Astrocyte (in vitro differentiated cells and primary cell): ENCODE results near the gene DHDH. TPM values are rescaled to one million over a fixed set of nuclear protein-coding genes. Genes with fewer than 3 reads are reported as not detected.
"Not testable (repeated sequence)": the region's sequence is repeated elsewhere in the genome, so short reads cannot be mapped to it uniquely, and the experiment has no call there.

Experiments used
- DNase-seq: peaks from one replicate; pipeline ENCODE4 v3.0.0-alpha.2; 2010; ENCODE audit warnings: low read depth
- FAIRE-seq: peaks from 2 replicates; lab custom pipeline; 2011; peaks lifted over from hg19 to GRCh38; lab: Jason Lieb, UNC
- H2AFZ ChIP-seq: 2 replicates; pipeline ENCODE4 v1.6.0; 2012; ENCODE audit warnings: low read depth, low read length, inconsistent platforms
- H3K27ac ChIP-seq: 2 replicates; pipeline ENCODE4 v1.5.1; 2011; ENCODE audit warnings: low read depth, low read length, inconsistent platforms
- H3K27me3 ChIP-seq: 2 replicates; pipeline ENCODE4 v1.6.0; 2011; ENCODE audit warnings: low read length, inconsistent platforms; ENCODE audit not compliant: insufficient read depth
- H3K36me3 ChIP-seq: 2 replicates; pipeline ENCODE4 v1.5.1; 2011; ENCODE audit warnings: low read length, inconsistent platforms; ENCODE audit not compliant: insufficient read depth
- H3K4me1 ChIP-seq: 2 replicates; pipeline ENCODE4 v1.5.1; 2011; ENCODE audit warnings: low read length, inconsistent platforms; ENCODE audit not compliant: insufficient read depth
- H3K4me2 ChIP-seq: 2 replicates; pipeline ENCODE4 v1.6.0; 2012; ENCODE audit warnings: low read length, inconsistent platforms
- H3K4me3 ChIP-seq: 2 replicates; pipeline ENCODE4 v1.5.1; 2011; ENCODE audit warnings: low read depth, mild to moderate bottlenecking, low read length, inconsistent platforms; ENCODE audit not compliant: insufficient read depth
- H3K79me2 ChIP-seq: 2 replicates; pipeline ENCODE4 v1.6.0; 2012; ENCODE audit warnings: mild to moderate bottlenecking, low read length, inconsistent platforms; ENCODE audit not compliant: insufficient read depth
- H3K9ac ChIP-seq: 2 replicates; pipeline ENCODE4 v1.6.0; 2012; ENCODE audit warnings: mild to moderate bottlenecking, low read length, inconsistent platforms
- H3K9me3 ChIP-seq: 2 replicates; pipeline ENCODE4 v1.5.1; 2012; ENCODE audit warnings: low read depth, mild to moderate bottlenecking, low read length, inconsistent platforms; ENCODE audit not compliant: insufficient read depth
- H4K20me1 ChIP-seq: 2 replicates; pipeline ENCODE4 v1.6.0; 2012; ENCODE audit warnings: low read length, inconsistent platforms; ENCODE audit not compliant: insufficient read depth
- H3K27ac Mint-ChIP-seq: one replicate; pipeline ENCODE4 v1.8.0; 2021; ENCODE audit warnings: mild to moderate bottlenecking, mixed read lengths; ENCODE audit not compliant: unreplicated experiment
- H3K27me3 Mint-ChIP-seq: one replicate; pipeline ENCODE4 v1.8.0; 2021; ENCODE audit warnings: low read depth, mixed read lengths; ENCODE audit not compliant: unreplicated experiment
- H3K36me3 Mint-ChIP-seq: one replicate; pipeline ENCODE4 v1.8.0; 2021; ENCODE audit warnings: low read depth, mixed read lengths; ENCODE audit not compliant: unreplicated experiment
- H3K4me1 Mint-ChIP-seq: one replicate; pipeline ENCODE4 v1.8.0; 2021; ENCODE audit warnings: low read depth, mixed read lengths; ENCODE audit not compliant: unreplicated experiment
- H3K4me3 Mint-ChIP-seq: one replicate; pipeline ENCODE4 v1.8.0; 2021; ENCODE audit warnings: mild to moderate bottlenecking, moderate library complexity, mixed read lengths; ENCODE audit not compliant: unreplicated experiment
- H3K9me3 Mint-ChIP-seq: one replicate; pipeline ENCODE4 v1.8.0; 2021; ENCODE audit warnings: mild to moderate bottlenecking, mixed read lengths; ENCODE audit not compliant: unreplicated experiment
- EZH2 ChIP-seq: IDR thresholded peaks from 2 replicates; pipeline ENCODE4 v1.6.1; 2012; ENCODE audit warnings: mild to moderate bottlenecking, low read length, inconsistent platforms; ENCODE audit not compliant: insufficient read depth
- total RNA-seq: library from RNA; stranded (reverse); gene quantifications from 2 replicates; pipeline ENCODE4 v1.2.1, GENCODE V29; 2021
- TF ChIP-seq, protein P1 (sequence below): IDR thresholded peaks from 2 replicates; pipeline ENCODE4 v1.5.1; 2011; ENCODE audit warnings: low read depth, mild to moderate bottlenecking, inconsistent platforms, low read length, moderate library complexity; ENCODE audit not compliant: insufficient read depth

The DHDH gene
- total RNA-seq, 1 donor from 2014 or later = 0.45 TPM

- H3K9me3 Mint-ChIP-seq = no peaks in the 10 kb centered on the region
- Histone ChIP-seq H3K27me3 (no peaks in the 10 kb centered on the region), H3K9me3 (no peaks in the 10 kb centered on the region), H3K9ac (no peak overlapping the region), H4K20me1 (peaks cover 3% of the 10 kb centered on the region), H2AFZ (no peak overlapping the region), H3K4me2 (no peak overlapping the region), H3K4me3 (no peak overlapping the region), H3K36me3 (peaks cover 25% of the 10 kb centered on the region), H3K79me2 (no peaks in the 10 kb centered on the region), H3K4me1 (no peaks in the 10 kb centered on the region), H3K27ac (no peak overlapping the region)
- TF ChIP-seq, protein P1, sequence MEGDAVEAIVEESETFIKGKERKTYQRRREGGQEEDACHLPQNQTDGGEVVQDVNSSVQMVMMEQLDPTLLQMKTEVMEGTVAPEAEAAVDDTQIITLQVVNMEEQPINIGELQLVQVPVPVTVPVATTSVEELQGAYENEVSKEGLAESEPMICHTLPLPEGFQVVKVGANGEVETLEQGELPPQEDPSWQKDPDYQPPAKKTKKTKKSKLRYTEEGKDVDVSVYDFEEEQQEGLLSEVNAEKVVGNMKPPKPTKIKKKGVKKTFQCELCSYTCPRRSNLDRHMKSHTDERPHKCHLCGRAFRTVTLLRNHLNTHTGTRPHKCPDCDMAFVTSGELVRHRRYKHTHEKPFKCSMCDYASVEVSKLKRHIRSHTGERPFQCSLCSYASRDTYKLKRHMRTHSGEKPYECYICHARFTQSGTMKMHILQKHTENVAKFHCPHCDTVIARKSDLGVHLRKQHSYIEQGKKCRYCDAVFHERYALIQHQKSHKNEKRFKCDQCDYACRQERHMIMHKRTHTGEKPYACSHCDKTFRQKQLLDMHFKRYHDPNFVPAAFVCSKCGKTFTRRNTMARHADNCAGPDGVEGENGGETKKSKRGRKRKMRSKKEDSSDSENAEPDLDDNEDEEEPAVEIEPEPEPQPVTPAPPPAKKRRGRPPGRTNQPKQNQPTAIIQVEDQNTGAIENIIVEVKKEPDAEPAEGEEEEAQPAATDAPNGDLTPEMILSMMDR = no peak
- no peak for TF ChIP-seq EZH2
- H3K4me1 Mint-ChIP-seq = no peaks in the 10 kb centered on the region
- DNase-seq (no peak), FAIRE-seq (no peak)
- no peak overlapping the region for H3K4me3 Mint-ChIP-seq
- no peak overlapping the region for H3K27ac Mint-ChIP-seq
- peaks cover 24% of the 10 kb centered on the region for H3K36me3 Mint-ChIP-seq
- H3K27me3 Mint-ChIP-seq = no peaks in the 10 kb centered on the region
Observed at GRCh38 chr19:48915757-48916156, 17.7 kb upstream of the DHDH start.

GRCh38 chr19:48918071-48918470 is 15.4 kb upstream of the DHDH start:
- FAIRE-seq (no peak), DNase-seq (no peak)
- Histone ChIP-seq H4K20me1 (no peaks in the 10 kb centered on the region), H3K79me2 (no peaks in the 10 kb centered on the region), H3K9me3 (no peaks in the 10 kb centered on the region), H3K27me3 (no peaks in the 10 kb centered on the region), H3K4me1 (no peaks in the 10 kb centered on the region), H2AFZ (no peak overlapping the region), H3K4me2 (no peak overlapping the region), H3K4me3 (no peak overlapping the region), H3K9ac (no peak overlapping the region), H3K36me3 (peaks cover 18% of the 10 kb centered on the region), H3K27ac (no peak overlapping the region)
- Mint-ChIP-seq H3K4me1 (no peaks in the 10 kb centered on the region), H3K36me3 (peaks cover 17% of the 10 kb centered on the region), H3K9me3 (no peaks in the 10 kb centered on the region), H3K27me3 (no peaks in the 10 kb centered on the region), H3K4me3 (no peak overlapping the region), H3K27ac (no peak overlapping the region)
- TF ChIP-seq, protein P1 = no peak

GRCh38 chr19:48918801-48919247 is 14.7 kb upstream of the DHDH start:
- no peak for FAIRE-seq
- Histone ChIP-seq H3K4me2 (no peak overlapping the region), H3K36me3 (peaks cover 14% of the 10 kb centered on the region)

DNA sequence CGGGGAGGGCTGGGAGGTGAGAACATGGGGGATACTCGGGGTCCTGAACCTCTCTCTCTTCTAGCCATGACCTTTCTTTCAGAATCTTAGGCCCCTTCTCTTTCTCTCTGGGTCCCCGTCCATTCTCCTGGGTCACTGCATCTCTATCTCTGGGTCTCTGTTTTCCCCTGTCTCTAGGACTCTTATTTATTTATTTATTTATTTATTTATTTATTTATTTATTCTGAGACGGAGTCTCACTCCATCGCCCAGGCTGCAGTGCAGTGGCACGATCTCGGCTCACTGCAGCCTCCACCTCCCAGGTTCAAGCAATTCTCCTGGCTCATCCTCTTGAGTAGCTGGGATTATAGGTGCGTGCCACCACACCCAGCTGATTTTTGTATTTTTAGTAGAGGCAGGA is 14.2 kb upstream of the DHDH start:
- not testable (repeated sequence) for H3K4me1 ChIP-seq, H3K9me3 ChIP-seq, H3K4me1 Mint-ChIP-seq, H3K27ac ChIP-seq, DNase-seq, H3K9ac ChIP-seq, H3K27ac Mint-ChIP-seq, H2AFZ ChIP-seq, H3K27me3 Mint-ChIP-seq, H3K4me3 ChIP-seq, H3K9me3 Mint-ChIP-seq, H4K20me1 ChIP-seq, FAIRE-seq, H3K4me2 ChIP-seq, H3K4me3 Mint-ChIP-seq, H3K27me3 ChIP-seq, H3K79me2 ChIP-seq
- peaks cover 13% of the 10 kb centered on the region for H3K36me3 Mint-ChIP-seq
- H3K36me3 ChIP-seq = peaks cover 12% of the 10 kb centered on the region

More at GRCh38 chr19:48918801-48919247, 14.7 kb upstream of the DHDH start:
- no peaks in the 10 kb centered on the region for H3K79me2 ChIP-seq
- H3K27ac ChIP-seq = no peak overlapping the region
- no peak overlapping the region for H3K4me3 ChIP-seq
- Mint-ChIP-seq H3K9me3 (no peaks in the 10 kb centered on the region), H3K4me3 (no peak overlapping the region), H3K36me3 (peaks cover 17% of the 10 kb centered on the region), H3K4me1 (no peaks in the 10 kb centered on the region), H3K27ac (no peak overlapping the region), H3K27me3 (no peaks in the 10 kb centered on the region)
- no peak for DNase-seq
- H3K9ac ChIP-seq = no peak overlapping the region
- no peak overlapping the region for H2AFZ ChIP-seq
- no peaks in the 10 kb centered on the region for H4K20me1 ChIP-seq
- no peaks in the 10 kb centered on the region for H3K4me1 ChIP-seq
- TF ChIP-seq, protein P1 = no peak
- no peak for TF ChIP-seq EZH2
- H3K27me3 ChIP-seq = no peaks in the 10 kb centered on the region
- H3K9me3 ChIP-seq = no peaks in the 10 kb centered on the region
